IMR-90 (cell line): ENCODE measurements around the gene TSHZ3. TPM values are rescaled to one million over a fixed set of nuclear protein-coding genes. Genes with fewer than 3 reads are reported as not detected.

ENCODE experiments used
- ATAC-seq: fragments of 200-7000 bp; cut with Tn5 transposase; 2 replicates; pipeline ENCODE4 v1.9.1; 2020; ENCODE audit warnings: low read depth, mild to moderate bottlenecking, moderate library complexity
- BruUV-seq: library from RNA; stranded (reverse); fragments of 400-500 nt; replicated peaks from 2 replicates; lab custom pipeline; 2021; lab: Mats Ljungman, UMichigan
- CTCF ChIA-PET: fragments of 300-600 bp; formaldehyde crosslinking; extraction: SDS; loops from one replicate; lab custom pipeline; 2021; ENCODE audit warnings: antibody characterized with exemption; lab: Yijun Ruan, JAX
- POLR2A ChIA-PET: fragments of 300-600 bp; sonication (Branson Sonifier 250); formaldehyde crosslinking; loops from one replicate; lab custom pipeline; 2022; ENCODE audit warnings: antibody characterized with exemption; ENCODE audit not compliant: unreplicated experiment; lab: Charles Lee
- DNase-seq: peaks from one replicate; pipeline ENCODE4 v3.0.0; 2013
- H2AFZ ChIP-seq: replicated peaks from 2 replicates; pipeline ENCODE3; 2013; ENCODE audit warnings: low read length, mild to moderate bottlenecking; ENCODE audit not compliant: poor library complexity
- H2AK5ac ChIP-seq: 2 replicates; pipeline ENCODE4 v1.6.1; 2013; ENCODE audit warnings: low read depth, low read length, inconsistent platforms
- H2AK9ac ChIP-seq: replicated peaks from 2 replicates; pipeline ENCODE3; 2013; ENCODE audit warnings: mild to moderate bottlenecking, low read depth, low read length, moderate library complexity; ENCODE audit not compliant: poor library complexity
- H2BK120ac ChIP-seq: 2 replicates; pipeline ENCODE4 v1.6.1; 2013; ENCODE audit warnings: low read depth, low read length, inconsistent platforms
- H2BK15ac ChIP-seq: 3 replicates; pipeline ENCODE4 v1.6.1; 2013; ENCODE audit warnings: low read depth, low read length, inconsistent platforms
- H2BK20ac ChIP-seq: 2 replicates; pipeline ENCODE4 v1.6.1; 2013; ENCODE audit warnings: low read depth, mild to moderate bottlenecking, inconsistent platforms, low read length, moderate library complexity
- H2BK5ac ChIP-seq: 2 replicates; pipeline ENCODE4 v1.6.1; 2013; ENCODE audit warnings: mild to moderate bottlenecking, low read depth, low read length, inconsistent platforms; ENCODE audit not compliant: poor library complexity, severe bottlenecking
- H3K14ac ChIP-seq: replicated peaks from 2 replicates; pipeline ENCODE4 v1.6.1; 2013; ENCODE audit warnings: low read depth, low read length, inconsistent platforms
- H3K18ac ChIP-seq: 2 replicates; pipeline ENCODE4 v1.6.1; 2013; ENCODE audit warnings: low read depth, low read length, control low read depth
- H3K23ac ChIP-seq: 2 replicates; pipeline ENCODE4 v1.6.1; 2013; ENCODE audit warnings: low read depth, low read length, inconsistent platforms
- H3K27ac ChIP-seq: 2 replicates; pipeline ENCODE4 v1.5.1; 2013; ENCODE audit warnings: mild to moderate bottlenecking, control low read depth, low read length; ENCODE audit not compliant: insufficient read depth
- H3K27me3 ChIP-seq: 2 replicates; pipeline ENCODE4 v1.6.1; 2013; ENCODE audit warnings: low read length; ENCODE audit not compliant: control insufficient read depth, insufficient read depth
- H3K36me3 ChIP-seq: 2 replicates; pipeline ENCODE4 v1.6.1; 2013; ENCODE audit warnings: low read length, mixed read lengths; ENCODE audit not compliant: control insufficient read depth, insufficient read depth
- H3K4ac ChIP-seq: 2 replicates; pipeline ENCODE4 v1.6.1; 2013; ENCODE audit warnings: low read depth, low read length, inconsistent platforms
- H3K4me1 ChIP-seq: 2 replicates; pipeline ENCODE4 v1.6.1; 2013; ENCODE audit warnings: low read length, mixed read lengths; ENCODE audit not compliant: control insufficient read depth, insufficient read depth
- H3K4me2 ChIP-seq: 2 replicates; pipeline ENCODE4 v1.6.1; 2013; ENCODE audit warnings: low read depth, mild to moderate bottlenecking, control low read depth, low read length, moderate library complexity
- H3K4me3 ChIP-seq: 2 replicates; pipeline ENCODE4 v1.5.1; 2013; ENCODE audit warnings: low read depth, mild to moderate bottlenecking, control low read depth, low read length, moderate library complexity; ENCODE audit not compliant: insufficient read depth
- H3K56ac ChIP-seq: 2 replicates; pipeline ENCODE4 v1.6.1; 2013; ENCODE audit warnings: low read length, inconsistent platforms; ENCODE audit not compliant: insufficient read depth; ENCODE audit errors: extremely low read depth
- H3K79me1 ChIP-seq, 2 experiments: 2 replicates each; pipeline ENCODE4 v1.6.1; 2013; ENCODE audit warnings: low read length in 2 of 2, inconsistent platforms in 1 of 2, low read depth in 1 of 2
- H3K9ac ChIP-seq: 2 replicates; pipeline ENCODE4 v1.6.1; 2013; ENCODE audit warnings: low read depth, low read length, control low read depth
- H3K9me1 ChIP-seq: 2 replicates; pipeline ENCODE4 v1.6.1; 2013; ENCODE audit warnings: low read length, inconsistent platforms; ENCODE audit not compliant: insufficient read depth
- H3K9me3 ChIP-seq: 2 replicates; pipeline ENCODE4 v1.6.1; 2013; ENCODE audit warnings: low read length; ENCODE audit not compliant: control insufficient read depth, insufficient read depth
- H4K20me1 ChIP-seq: 2 replicates; pipeline ENCODE4 v1.6.1; 2013; ENCODE audit warnings: low read length, inconsistent platforms; ENCODE audit not compliant: insufficient read depth
- H4K5ac ChIP-seq: 2 replicates; pipeline ENCODE4 v1.6.1; 2013; ENCODE audit warnings: mild to moderate bottlenecking, low read depth, low read length, control low read depth
- H4K8ac ChIP-seq, 2 experiments: 2 replicates each; pipeline ENCODE4 v1.6.1; 2013; ENCODE audit warnings: low read depth in 2 of 2, low read length in 2 of 2, control low read depth in 1 of 2, inconsistent platforms in 1 of 2
- H4K91ac ChIP-seq: 2 replicates; pipeline ENCODE4 v1.6.1; 2013; ENCODE audit warnings: low read depth, low read length, inconsistent platforms; ENCODE audit not compliant: insufficient read depth
- FOS ChIP-seq: fragments of 150-350 bp; IDR thresholded peaks from 2 replicates; pipeline ENCODE4 v1.6.1; 2016; ENCODE audit warnings: low read depth, low read length
- MAFK ChIP-seq: IDR thresholded peaks from 2 replicates; pipeline ENCODE4 v1.6.1; 2012; ENCODE audit warnings: low read depth, low read length, improper control_type of control experiment
- MAZ ChIP-seq: IDR thresholded peaks from 2 replicates; pipeline ENCODE4 v1.6.1; 2012; ENCODE audit warnings: low read depth, mild to moderate bottlenecking, low read length, improper control_type of control experiment, moderate library complexity, borderline replicate concordance
- MXI1 ChIP-seq: IDR thresholded peaks from 2 replicates; pipeline ENCODE4 v1.6.1; 2012; ENCODE audit warnings: low read depth, mild to moderate bottlenecking, low read length, moderate library complexity, borderline replicate concordance
- NFE2L2 ChIP-seq: fragments of 150-350 bp; IDR thresholded peaks from 2 replicates; pipeline ENCODE4 v1.6.1; 2016; ENCODE audit warnings: low read depth, mild to moderate bottlenecking, low read length
- RFX5 ChIP-seq: IDR thresholded peaks from 2 replicates; pipeline ENCODE4 v1.8.0; 2012; ENCODE audit warnings: low read depth, mild to moderate bottlenecking, low read length, moderate library complexity
- SMC3 ChIP-seq: fragments of 150-350 bp; IDR thresholded peaks from 2 replicates; pipeline ENCODE4 v1.6.1; 2016; ENCODE audit warnings: low read depth, mild to moderate bottlenecking, antibody characterized with exemption, low read length, moderate library complexity
- USF2 ChIP-seq: fragments of 150-350 bp; IDR thresholded peaks from 2 replicates; pipeline ENCODE4 v1.6.1; 2017; ENCODE audit warnings: mild to moderate bottlenecking, antibody characterized with exemption, low read length, low read depth
- WGBS, 2 experiments: methylation state at CpG; one replicate each; pipeline versions ENCODE4 v1.1.5 to v1.1.7; 2013; ENCODE audit warnings: missing lambda C conversion rate in 2 of 2; ENCODE audit not compliant: insufficient read length in 1 of 2; ENCODE audit errors: extremely low coverage in 2 of 2; 5-methylcytosine and 5-hydroxymethylcytosine counted together
- dilution Hi-C: fragments of 300-500 bp; cut with HindIII; formaldehyde crosslinking; loops from one replicate; pipeline ENCODE4 v1.14.3; 2018; ENCODE audit warnings: low sequenced_read_pairs; ENCODE audit not compliant: unreplicated experiment
- in situ Hi-C: fragments of 300-500 bp; cut with MboI; formaldehyde crosslinking; loops from 3 replicates; pipeline ENCODE4 v1.14.3; 2019; ENCODE audit warnings: low sequenced_read_pairs, inconsistent platforms, mixed read lengths
- intact Hi-C: fragments of 100-400 bp; cut with micrococcal nuclease; formaldehyde crosslinking; loops from 2 replicates; pipeline ENCODE4 v1.10.0; 2022
- polyA plus RNA-seq, 3 experiments: library from polyadenylated mRNA; depleted of rRNA; stranded (reverse); fragments of >200 nt; gene quantifications; 2 replicates each; pipeline ENCODE4 v1.2.3, GENCODE V29; 2012; ENCODE audit warnings: low replicate concordance in 1 of 3
- total RNA-seq: library from RNA; depleted of rRNA; stranded (reverse); fragments of >200 nt; gene quantifications from 2 replicates; pipeline ENCODE4 v1.2.3, GENCODE V29; 2012
- TF ChIP-seq, protein P1 (sequence below): conservative IDR thresholded peaks from 2 replicates; pipeline ENCODE4 v1.5.1; 2012; ENCODE audit warnings: mild to moderate bottlenecking, low read depth, low read length, improper control_type of control experiment

The TSHZ3 gene
- total and polyA plus RNA-seq, 2 of the 4 experiments (the other 2 are of a cell fraction), result 8.1 to 13.0 TPM

- TF ChIP-seq, protein P1, sequence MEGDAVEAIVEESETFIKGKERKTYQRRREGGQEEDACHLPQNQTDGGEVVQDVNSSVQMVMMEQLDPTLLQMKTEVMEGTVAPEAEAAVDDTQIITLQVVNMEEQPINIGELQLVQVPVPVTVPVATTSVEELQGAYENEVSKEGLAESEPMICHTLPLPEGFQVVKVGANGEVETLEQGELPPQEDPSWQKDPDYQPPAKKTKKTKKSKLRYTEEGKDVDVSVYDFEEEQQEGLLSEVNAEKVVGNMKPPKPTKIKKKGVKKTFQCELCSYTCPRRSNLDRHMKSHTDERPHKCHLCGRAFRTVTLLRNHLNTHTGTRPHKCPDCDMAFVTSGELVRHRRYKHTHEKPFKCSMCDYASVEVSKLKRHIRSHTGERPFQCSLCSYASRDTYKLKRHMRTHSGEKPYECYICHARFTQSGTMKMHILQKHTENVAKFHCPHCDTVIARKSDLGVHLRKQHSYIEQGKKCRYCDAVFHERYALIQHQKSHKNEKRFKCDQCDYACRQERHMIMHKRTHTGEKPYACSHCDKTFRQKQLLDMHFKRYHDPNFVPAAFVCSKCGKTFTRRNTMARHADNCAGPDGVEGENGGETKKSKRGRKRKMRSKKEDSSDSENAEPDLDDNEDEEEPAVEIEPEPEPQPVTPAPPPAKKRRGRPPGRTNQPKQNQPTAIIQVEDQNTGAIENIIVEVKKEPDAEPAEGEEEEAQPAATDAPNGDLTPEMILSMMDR, result no peak
- no peak for TF ChIP-seq MAFK
Observed at GRCh38 chr19:31349160-31349881, at the start of gene TSHZ3 (continued).

DNA sequence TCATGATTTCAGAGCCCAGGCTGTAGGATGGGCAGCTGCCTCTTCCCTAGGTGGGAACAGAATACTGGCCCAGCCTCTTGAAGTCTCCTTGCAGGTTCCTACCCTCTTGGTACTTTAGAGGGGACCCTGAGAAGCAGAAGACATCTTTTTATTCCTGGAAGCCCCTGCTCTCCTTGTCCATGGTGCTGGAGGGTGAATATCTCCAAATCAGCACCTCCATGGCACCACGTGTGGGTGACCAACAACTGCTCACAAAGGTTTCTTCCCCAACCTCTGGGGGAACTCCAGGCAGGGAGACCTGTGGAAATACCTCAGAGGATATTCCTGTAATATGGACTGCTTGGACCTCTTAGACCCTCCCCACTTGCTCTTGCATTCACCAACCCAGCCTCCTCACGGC is 48.1 kb upstream of the TSHZ3 start:
- no peak overlapping the region for H2BK15ac ChIP-seq
- H2BK120ac ChIP-seq, result no peak overlapping the region
- H3K4ac ChIP-seq, result no peak overlapping the region
- dilution Hi-C loops, result no loop called here
- ATAC-seq (no peak), DNase-seq (no peak)
- ChIA-PET POLR2A (no interaction called here), CTCF (no interaction called here)
- H3K36me3 ChIP-seq, result no peaks in the 10 kb centered on the region
- H3K27ac ChIP-seq, result no peak overlapping the region
- peaks cover 48% of the 10 kb centered on the region for H3K27me3 ChIP-seq
- no peak overlapping the region for H3K4me2 ChIP-seq
- no peak overlapping the region for H4K91ac ChIP-seq
- H4K20me1 ChIP-seq, result no peaks in the 10 kb centered on the region
- 57% methylated on average over 1 of the region's 2 CpGs; no CpG with 5 or more reads in 1 of the 2 experiments for WGBS, 2 experiments
- no peaks in the 10 kb centered on the region for H3K9me3 ChIP-seq
- H3K14ac ChIP-seq, result no peak overlapping the region
- H3K4me1 ChIP-seq, result no peaks in the 10 kb centered on the region
- H3K56ac ChIP-seq, result no peak overlapping the region
- no TSS peak for BruUV-seq
- H3K9me1 ChIP-seq, result no peaks in the 10 kb centered on the region
- no peak overlapping the region for H4K5ac ChIP-seq
- H3K4me3 ChIP-seq, result no peak overlapping the region
- H3K18ac ChIP-seq, result no peak overlapping the region
- in situ Hi-C loops, result no loop called here
- H3K79me1 ChIP-seq, result no peaks in the 10 kb centered on the region
- no peak overlapping the region for H3K9ac ChIP-seq
- H3K23ac ChIP-seq, result no peak overlapping the region
- intact Hi-C loops, result no loop called here
- no peak overlapping the region for H2AFZ ChIP-seq
- no peak overlapping the region for H2AK9ac ChIP-seq
- H2BK20ac ChIP-seq, result no peak overlapping the region
- no peak overlapping the region for H2AK5ac ChIP-seq
- no peak overlapping the region for H2BK5ac ChIP-seq
- no peak overlapping the region for H4K8ac ChIP-seq
- TF ChIP-seq, protein P1, result no peak
- no peak for TF ChIP-seq SMC3
- TF ChIP-seq USF2, result no peak
- TF ChIP-seq NFE2L2, result no peak
- no peak for TF ChIP-seq MXI1
- TF ChIP-seq MAZ, result no peak
- no peak for TF ChIP-seq FOS
- no peak for TF ChIP-seq RFX5
